ENCODE results near the gene TAS2R31. TPM values are rescaled to one million over a fixed set of nuclear protein-coding genes. Genes with fewer than 3 reads are reported as not detected.

Gene TAS2R31
- total RNA-seq, 1 donor from 2014 or later: 0.41 TPM

- ATAC-seq (peak; percentile 16), DNase-seq (ENCODE audit: missing footprints) (no peak)
- intact Hi-C loops (cut with DNase I): loop anchor here (2.0 kb wide), 1 partner anchor 53 kb away; no protein-coding TSS in a partner anchor
Observed at GRCh38 chr12:11015775-11016430, 15.3 kb downstream of the TAS2R31 start.

DNA sequence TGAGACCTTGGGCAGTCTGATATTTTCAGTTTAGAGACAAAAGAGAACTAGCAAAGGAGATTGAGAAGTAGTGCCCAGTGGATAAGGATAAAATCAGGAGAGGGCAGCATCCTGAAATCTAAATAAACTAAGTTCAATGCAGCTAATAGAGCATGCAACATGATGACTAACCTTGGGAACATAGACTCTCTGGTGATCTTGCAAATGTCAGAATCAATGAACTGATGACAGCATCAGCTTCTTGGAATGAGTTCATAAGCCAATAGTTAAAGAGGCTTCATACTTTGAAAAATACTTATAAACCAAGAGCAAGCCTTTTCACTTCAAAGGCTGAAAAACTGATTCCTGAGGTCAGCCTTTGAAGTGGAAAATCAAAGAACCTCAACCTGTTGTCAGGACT, 17.0 kb downstream of the TAS2R31 start:
- ATAC-seq (no peak), DNase-seq (ENCODE audit: missing footprints) (no peak)
- intact Hi-C loops (cut with DNase I): loop anchor here (2.0 kb wide), 1 partner anchor 55 kb away; no protein-coding TSS in a partner anchor

- ATAC-seq: no peak
- intact Hi-C loops (cut with DNase I): no loop called here
- DNase-seq (ENCODE audit: missing footprints): no peak
Observed at GRCh38 chr12:11007608-11008007, 23.6 kb downstream of the TAS2R31 start.

DNA sequence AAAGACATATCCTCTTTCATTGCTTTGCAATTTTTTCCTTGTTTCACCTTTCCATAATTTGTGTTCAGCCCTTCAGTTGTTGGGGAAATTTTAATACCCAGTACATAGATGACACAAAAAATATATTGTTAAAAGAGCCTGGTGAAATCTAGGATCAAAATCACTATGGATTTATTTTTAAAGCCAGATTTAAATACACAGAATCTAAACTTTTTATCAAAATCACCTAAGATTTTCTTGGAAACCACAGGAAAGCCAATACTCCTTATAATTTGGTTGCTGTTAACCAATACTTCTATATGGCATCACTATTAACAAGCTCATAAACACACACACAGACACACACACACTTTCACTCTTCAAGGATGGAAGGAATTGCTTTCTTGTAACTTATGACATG, 33.0 kb downstream of the TAS2R31 start, which contains the start of gene TAS2R20:
TAS2R20 (minus strand) TSS at position 101 of the 400 bp plus-strand sequence. CDS start 429 bp downstream, outside the sequence.
- intact Hi-C loops (cut with DNase I): no loop called here
- no peak for ATAC-seq

DNA sequence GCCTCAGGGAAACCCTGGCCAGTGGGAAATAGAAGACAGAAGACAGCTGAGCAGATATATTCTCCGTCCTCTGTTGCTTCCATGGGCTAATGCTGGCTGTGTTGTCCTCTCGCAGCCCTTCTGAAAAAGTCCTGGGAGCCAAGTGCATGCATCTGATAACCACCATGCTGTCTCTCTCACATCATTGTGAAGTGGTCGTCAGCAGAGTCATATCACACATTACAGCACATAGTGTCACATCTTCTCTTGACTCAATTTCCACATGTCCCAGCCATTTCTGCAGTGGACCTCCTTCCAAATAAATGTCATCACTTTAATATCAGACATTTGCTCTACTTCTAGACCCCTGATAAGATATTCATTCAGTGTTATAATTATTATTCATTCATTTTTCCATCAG, 36.9 kb downstream of the TAS2R31 start:
- intact Hi-C loops (cut with DNase I): no loop called here
- ATAC-seq (no peak), DNase-seq (ENCODE audit: missing footprints) (no peak)

More for the DNA sequence above, 33.0 kb downstream of the TAS2R31 start, which contains the start of gene TAS2R20:
- DNase-seq (ENCODE audit: missing footprints): no peak

DNA sequence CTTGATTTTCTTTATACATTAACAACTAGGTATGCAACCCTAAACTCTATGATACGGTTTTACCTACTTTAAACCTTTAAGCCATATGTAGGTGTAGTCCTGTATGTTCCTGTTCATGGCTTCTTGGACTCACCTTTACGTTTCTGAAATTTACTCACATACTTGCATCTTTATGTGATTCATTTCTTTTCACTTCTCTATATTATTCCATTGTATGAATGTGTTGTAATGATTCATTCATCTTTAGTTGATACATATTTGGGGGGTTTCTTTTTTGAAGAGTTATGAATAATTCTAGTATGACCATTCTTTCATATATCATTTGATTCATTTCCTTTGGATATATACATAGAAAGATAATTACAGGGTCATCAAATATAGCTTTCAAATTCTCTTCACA, 42.1 kb downstream of the TAS2R31 start:
- ATAC-seq (no peak), DNase-seq (ENCODE audit: missing footprints) (no peak)
- intact Hi-C loops (cut with DNase I): no loop called here

DNA sequence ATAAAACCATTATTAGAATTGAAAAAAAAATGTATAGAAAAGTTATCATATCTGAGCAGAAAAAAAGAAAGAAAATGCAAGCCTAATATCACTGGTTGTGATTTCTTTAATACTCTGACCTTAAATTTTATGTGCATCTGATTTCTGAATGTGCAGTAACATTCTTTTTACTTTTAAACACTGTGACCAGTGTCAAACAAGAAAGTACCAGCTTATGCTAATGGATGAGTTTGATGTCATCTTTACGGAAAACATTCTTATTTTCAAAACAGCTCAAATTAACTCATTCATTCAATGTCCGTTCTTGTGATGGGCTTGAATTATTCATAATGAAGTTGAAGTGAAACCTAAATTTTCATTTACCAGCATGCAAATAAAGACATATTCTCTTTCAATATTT, 44.4 kb downstream of the TAS2R31 start, which contains the start of gene TAS2R50:
TAS2R50 (minus strand) TSS at position 101 of the 400 bp plus-strand sequence; CDS start at position 49, 52 bp downstream.
- ATAC-seq (no peak), DNase-seq (ENCODE audit: missing footprints) (no peak)
- intact Hi-C loops (cut with DNase I): no loop called here

- ATAC-seq (no peak), DNase-seq (ENCODE audit: missing footprints) (no peak)
- intact Hi-C loops (cut with DNase I): no loop called here
Observed at GRCh38 chr12:10982244-10982643, 49.0 kb downstream of the TAS2R31 start.

Other genes with a start within 250 kb of the TAS2R31 start
- gene TAS2R7, start 228.8 kb downstream of the TAS2R31 start, total RNA-seq: not detected
- not detected for gene TAS2R8, start 224.1 kb downstream of the TAS2R31 start, total RNA-seq
- gene TAS2R9, start 221.2 kb downstream of the TAS2R31 start, total RNA-seq: not detected
- not detected for gene TAS2R10, start 205.0 kb downstream of the TAS2R31 start, total RNA-seq
- gene PRR4, start 181.9 kb downstream of the TAS2R31 start, total RNA-seq: 1.8 TPM
- 4.2 TPM for gene PRH1, start 147.2 kb downstream of the TAS2R31 start, total RNA-seq
- gene TAS2R13, start 121.8 kb downstream of the TAS2R31 start, total RNA-seq: 0.43 TPM
- gene PRH2, start 102.2 kb downstream of the TAS2R31 start, total RNA-seq: not detected
- gene TAS2R14, start 92.1 kb downstream of the TAS2R31 start, total RNA-seq: 0.38 TPM
- not detected for gene TAS2R50, start 44.5 kb downstream of the TAS2R31 start, total RNA-seq
- gene TAS2R20, start 33.1 kb downstream of the TAS2R31 start, total RNA-seq: 0.46 TPM
- 0.49 TPM for gene TAS2R19, start 8.8 kb downstream of the TAS2R31 start, total RNA-seq
- 0.43 TPM for gene TAS2R46, start 30.9 kb upstream of the TAS2R31 start, total RNA-seq
- not detected for gene TAS2R43, start 60.9 kb upstream of the TAS2R31 start, total RNA-seq
- 0.27 TPM for gene TAS2R30, start 103.2 kb upstream of the TAS2R31 start, total RNA-seq
- 14.6 TPM for gene SMIM10L1, start 139.8 kb upstream of the TAS2R31 start, total RNA-seq
- not detected for gene TAS2R42, start 155.5 kb upstream of the TAS2R31 start, total RNA-seq
- not detected for gene PRB3, start 238.3 kb upstream of the TAS2R31 start, total RNA-seq